IPS-20b (cell line): ENCODE measurements around the gene LAMA2.

Experiments used
- H3K27ac ChIP-seq: one replicate; pipeline ENCODE4 v1.5.1; 2013; ENCODE audit warnings: low read length
- H3K27me3 ChIP-seq: 2 replicates; pipeline ENCODE4 v1.6.1; 2013; ENCODE audit warnings: mild to moderate bottlenecking, low read length, inconsistent platforms; ENCODE audit not compliant: insufficient read depth
- H3K36me3 ChIP-seq: 2 replicates; pipeline ENCODE4 v1.6.1; 2013; ENCODE audit warnings: low read depth, mild to moderate bottlenecking, inconsistent platforms, low read length, moderate library complexity; ENCODE audit not compliant: insufficient read depth
- H3K4me1 ChIP-seq: 2 replicates; pipeline ENCODE4 v1.6.1; 2013; ENCODE audit warnings: mild to moderate bottlenecking, control low read depth, inconsistent platforms, low read length, moderate library complexity; ENCODE audit not compliant: insufficient read depth
- H3K4me3 ChIP-seq: 2 replicates; pipeline ENCODE4 v1.5.1; 2013; ENCODE audit warnings: mild to moderate bottlenecking, low read length, inconsistent platforms
- H3K9ac ChIP-seq: 2 replicates; pipeline ENCODE4 v1.6.1; 2013; ENCODE audit warnings: low read depth, mild to moderate bottlenecking, inconsistent platforms, low read length, moderate library complexity
- H3K9me3 ChIP-seq: 2 replicates; pipeline ENCODE4 v1.6.1; 2013; ENCODE audit warnings: mild to moderate bottlenecking, low read depth, low read length, inconsistent platforms; ENCODE audit not compliant: insufficient read depth

Gene LAMA2

DNA sequence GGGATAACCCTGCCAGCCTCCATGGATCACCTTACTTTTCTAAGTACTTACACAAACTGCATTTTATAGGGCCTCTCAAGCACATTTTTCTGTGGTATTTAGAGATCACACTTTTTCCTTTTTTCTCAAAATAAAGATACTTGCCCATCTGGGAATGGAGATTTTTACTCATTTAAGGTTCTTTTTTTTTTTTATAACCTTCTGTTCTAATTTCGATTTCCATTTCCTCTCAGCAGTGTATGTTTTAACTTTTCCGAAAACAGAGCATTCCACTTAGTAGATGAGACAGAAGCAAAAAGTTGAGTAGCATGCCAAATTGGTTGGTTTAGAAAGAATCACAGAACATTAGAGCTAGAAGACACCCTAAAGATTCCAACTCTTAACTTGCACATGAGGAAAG lies 612.7 kb downstream of the LAMA2 start:
- Histone ChIP-seq H3K4me3 (no peak overlapping the region), H3K36me3 (no peaks in the 10 kb centered on the region), H3K4me1 (peaks cover 7% of the 10 kb centered on the region; the same call in 1 of the 2 replicates), H3K9me3 (no peaks in the 10 kb centered on the region), H3K27ac (no peak overlapping the region), H3K9ac (no peak overlapping the region), H3K27me3 (no peaks in the 10 kb centered on the region)

DNA sequence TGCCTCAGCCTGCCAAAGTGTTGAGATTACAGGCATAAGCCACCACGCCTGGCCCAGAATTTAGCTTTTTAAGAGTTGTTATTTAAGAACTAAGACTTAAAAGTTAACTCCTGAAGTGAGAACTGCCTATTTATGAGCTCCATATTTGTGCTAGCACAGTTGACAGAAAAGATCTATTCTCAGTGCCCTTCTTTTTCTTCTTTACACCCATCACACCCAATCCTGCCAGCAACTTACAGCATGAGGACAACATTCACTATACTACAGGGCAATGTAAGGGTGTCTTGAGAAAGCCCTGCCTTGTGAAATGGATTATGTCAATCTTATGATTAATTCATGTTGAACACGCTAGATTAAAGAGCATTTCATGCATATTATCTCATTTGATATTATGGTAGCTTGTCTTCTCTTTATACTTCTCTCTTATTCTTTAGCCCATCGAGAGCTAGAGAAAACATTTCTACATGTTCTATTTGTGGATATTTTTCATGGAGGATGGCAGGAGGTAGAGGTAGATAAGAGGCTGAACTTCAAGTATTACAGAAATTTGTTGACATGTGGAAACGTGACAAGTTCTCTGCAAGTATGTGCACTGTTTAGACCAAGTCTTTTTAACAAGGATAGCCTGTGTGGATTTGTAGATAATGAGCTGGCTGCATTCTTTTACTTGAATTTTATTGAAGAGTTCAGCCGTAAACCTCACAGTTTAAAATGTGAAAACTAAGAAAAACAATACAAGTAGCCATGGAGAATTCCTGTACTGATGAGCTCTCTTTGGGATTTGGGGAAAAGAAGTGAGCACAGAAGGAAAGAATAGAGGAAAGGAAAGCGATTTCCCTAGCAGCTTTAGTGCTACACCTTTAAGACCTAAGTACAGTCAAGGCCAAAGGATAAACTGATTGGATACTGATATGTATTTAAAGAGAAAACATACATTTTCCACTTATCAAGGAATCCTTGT lies 614.8 kb downstream of the LAMA2 start:
- H3K27ac ChIP-seq: no peak overlapping the region
- no peaks in the 10 kb centered on the region for H3K9me3 ChIP-seq
- H3K4me1 ChIP-seq: peaks cover 19% of the 10 kb centered on the region
- H3K27me3 ChIP-seq: no peaks in the 10 kb centered on the region
- no peak overlapping the region for H3K9ac ChIP-seq
- H3K4me3 ChIP-seq: no peak overlapping the region
- H3K36me3 ChIP-seq: no peaks in the 10 kb centered on the region

DNA sequence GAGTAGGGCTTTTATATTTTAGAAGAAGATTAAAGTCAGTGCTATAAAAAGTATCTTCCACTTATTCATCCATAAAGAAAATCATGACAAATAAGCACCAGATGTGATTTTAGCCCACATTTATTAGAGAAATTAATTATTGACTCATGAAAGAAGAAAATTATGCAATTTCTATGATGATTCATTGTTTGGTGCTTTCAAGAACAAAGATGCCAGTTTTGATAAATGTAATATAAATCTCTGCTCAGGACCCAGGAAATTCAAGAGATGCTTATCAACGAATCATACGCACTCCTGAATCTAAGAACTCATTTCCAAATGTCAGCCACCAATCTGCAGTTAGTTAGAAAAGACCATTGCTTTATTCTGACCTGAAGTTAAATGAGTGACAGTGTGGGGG lies 615.6 kb downstream of the LAMA2 start:
- no peak overlapping the region for H3K4me3 ChIP-seq
- peaks cover 23% of the 10 kb centered on the region for H3K4me1 ChIP-seq
- H3K9me3 ChIP-seq: no peaks in the 10 kb centered on the region
- H3K27ac ChIP-seq: no peak overlapping the region
- no peak overlapping the region for H3K9ac ChIP-seq
- H3K36me3 ChIP-seq: no peaks in the 10 kb centered on the region
- H3K27me3 ChIP-seq: no peaks in the 10 kb centered on the region

DNA sequence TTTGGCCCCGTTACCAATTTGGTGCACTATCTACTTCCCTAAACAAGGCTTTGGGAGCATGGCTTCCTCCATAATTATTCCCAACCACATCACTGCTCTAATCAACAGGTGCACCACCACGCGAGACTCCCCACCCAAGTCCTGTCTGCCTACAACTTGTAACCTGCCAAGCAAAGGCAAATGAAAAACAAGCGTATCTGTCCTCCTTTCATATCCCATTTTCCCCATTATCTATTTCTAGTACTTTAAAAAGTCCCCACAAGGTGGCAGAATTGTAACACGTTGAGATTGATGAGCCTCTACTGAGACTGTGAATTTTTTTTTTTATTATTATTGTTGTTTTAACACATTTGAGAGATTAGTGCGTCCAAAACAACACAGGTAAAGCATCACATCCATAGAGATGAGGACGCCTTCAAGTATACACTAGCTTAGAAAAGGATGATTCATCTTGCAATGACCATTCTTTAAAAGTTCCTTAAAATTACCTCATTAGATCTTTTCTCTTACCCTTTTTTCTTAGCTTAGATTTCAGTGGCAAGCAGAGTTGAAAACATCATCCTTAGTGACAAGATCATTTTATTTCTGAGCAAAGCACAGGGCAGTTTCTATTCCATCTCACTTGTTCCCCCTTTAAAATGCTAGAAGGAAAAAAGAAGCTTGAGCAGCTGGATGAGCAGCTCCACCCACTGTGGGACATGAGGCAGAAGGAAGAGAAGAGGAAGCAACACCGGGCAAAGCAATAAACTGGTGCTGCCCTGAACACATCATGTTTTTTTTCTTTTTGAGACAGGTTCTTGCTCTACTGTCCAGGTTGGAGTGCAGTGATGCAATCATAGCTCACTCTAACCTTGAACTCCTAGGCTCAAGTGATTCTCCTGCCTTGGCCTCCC lies 616.3 kb downstream of the LAMA2 start:
- H3K27ac ChIP-seq: no peak overlapping the region
- peaks cover 23% of the 10 kb centered on the region for H3K4me1 ChIP-seq
- H3K27me3 ChIP-seq: no peaks in the 10 kb centered on the region
- H3K9me3 ChIP-seq: no peaks in the 10 kb centered on the region
- no peaks in the 10 kb centered on the region for H3K36me3 ChIP-seq
- H3K4me3 ChIP-seq: no peak overlapping the region
- H3K9ac ChIP-seq: no peak overlapping the region

DNA sequence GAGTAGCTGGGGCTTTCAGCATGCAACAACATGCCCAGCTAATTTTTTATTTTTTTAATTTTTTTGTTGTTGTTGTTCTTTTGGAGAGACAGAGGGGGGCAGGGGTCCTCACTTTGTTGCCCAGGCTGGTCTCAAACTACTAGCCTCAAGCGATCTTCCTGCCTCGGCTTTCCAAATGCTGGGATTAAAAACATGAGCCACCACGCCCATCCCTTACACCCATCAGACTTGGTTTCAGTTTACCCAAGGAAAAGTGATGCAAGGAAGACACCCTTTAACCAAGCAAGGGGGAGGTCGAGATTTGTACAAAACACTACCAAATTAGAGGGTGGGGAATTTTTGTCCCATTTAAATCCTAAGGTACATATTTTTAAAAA lies 616.9 kb downstream of the LAMA2 start:
- Histone ChIP-seq H3K4me3 (no peak overlapping the region), H3K36me3 (no peaks in the 10 kb centered on the region), H3K27me3 (no peaks in the 10 kb centered on the region), H3K4me1 (peaks cover 23% of the 10 kb centered on the region), H3K27ac (no peak overlapping the region), H3K9ac (no peak overlapping the region), H3K9me3 (no peaks in the 10 kb centered on the region)

DNA sequence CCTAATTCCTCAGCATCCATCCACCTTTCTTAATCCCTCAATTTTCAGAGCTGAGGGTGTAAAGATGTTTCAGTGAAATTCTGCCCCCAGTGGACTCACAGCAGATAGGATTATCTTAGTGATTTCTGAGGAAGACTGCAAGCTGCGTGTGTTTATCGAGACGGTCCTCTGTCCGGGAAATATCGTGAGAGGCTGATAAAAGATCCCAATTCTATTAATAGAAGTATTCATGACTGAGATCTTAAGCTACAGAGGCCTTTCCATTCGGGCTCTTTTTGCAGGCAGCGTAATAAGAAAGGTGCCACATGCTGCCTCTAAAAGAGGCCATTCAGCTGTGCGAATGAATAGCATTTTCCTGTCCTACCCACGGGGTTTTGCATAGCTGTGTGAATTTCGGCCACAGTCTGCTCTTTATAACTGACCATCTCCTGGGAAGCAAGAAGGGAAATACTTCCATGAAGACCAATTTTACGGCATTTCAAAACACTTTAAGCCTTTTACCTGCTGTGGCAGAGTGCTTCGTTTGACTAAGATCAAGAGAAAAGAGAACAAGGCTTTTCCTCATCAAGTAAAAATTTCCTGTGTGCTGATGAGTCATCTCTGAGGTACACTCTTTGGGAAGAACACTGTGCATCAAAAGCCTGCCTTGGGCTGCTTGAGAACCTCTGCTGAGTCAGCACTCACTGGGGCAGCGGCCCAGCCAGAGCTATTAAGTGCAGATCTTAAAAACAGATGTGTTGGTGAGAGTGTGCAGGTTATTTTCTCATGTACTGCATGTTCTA lies 618.2 kb downstream of the LAMA2 start:
- no peak overlapping the region for H3K27ac ChIP-seq
- H3K4me1 ChIP-seq: peaks cover 23% of the 10 kb centered on the region
- H3K4me3 ChIP-seq: no peak overlapping the region
- no peaks in the 10 kb centered on the region for H3K9me3 ChIP-seq
- no peaks in the 10 kb centered on the region for H3K36me3 ChIP-seq
- no peaks in the 10 kb centered on the region for H3K27me3 ChIP-seq
- H3K9ac ChIP-seq: no peak overlapping the region

DNA sequence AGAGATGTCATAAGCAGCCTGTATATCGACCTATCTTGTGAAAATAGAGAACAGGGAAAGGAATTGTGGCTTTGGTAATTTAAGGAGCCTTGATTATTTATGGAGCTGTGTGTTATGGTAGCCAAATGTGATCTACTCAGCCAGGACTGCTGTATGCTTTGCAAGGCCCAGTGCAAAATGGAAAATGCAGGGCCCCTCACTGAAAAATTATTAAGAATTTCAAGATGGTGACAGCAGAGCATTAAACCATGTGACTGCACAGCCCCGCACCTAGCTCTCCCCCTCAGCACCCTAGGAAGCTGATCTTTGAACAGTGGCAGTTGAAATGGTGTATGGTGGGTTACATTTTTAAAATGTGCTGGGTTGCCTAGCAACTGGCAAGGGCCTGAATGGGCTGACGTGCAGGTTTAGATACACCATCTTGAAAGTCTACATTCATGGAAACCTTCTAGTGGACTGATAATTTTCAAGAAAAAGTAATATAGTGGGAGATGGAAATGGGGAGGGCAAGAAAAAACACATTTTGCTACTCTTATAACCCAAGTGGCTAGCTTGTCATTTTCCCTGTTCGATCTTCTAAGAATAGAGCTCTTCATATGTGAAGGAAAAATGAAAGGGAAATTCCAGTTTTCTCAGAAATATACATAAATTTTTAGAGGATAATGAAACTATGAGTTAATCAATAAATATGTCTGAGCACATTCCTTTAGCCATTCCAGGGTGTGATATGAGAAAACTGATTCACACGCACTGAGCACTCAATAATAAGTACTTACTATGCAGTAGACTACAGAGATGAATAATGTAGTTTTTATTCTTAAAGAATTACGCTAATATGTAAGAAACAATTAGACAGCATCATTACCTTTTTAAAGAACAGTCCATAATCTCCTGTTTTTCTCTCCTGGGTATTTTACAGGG lies 619.1 kb downstream of the LAMA2 start:
- no peaks in the 10 kb centered on the region for H3K27me3 ChIP-seq
- H3K36me3 ChIP-seq: no peaks in the 10 kb centered on the region
- H3K4me3 ChIP-seq: no peak overlapping the region
- H3K4me1 ChIP-seq: peaks cover 23% of the 10 kb centered on the region
- no peak overlapping the region for H3K9ac ChIP-seq
- H3K9me3 ChIP-seq: no peaks in the 10 kb centered on the region
- no peak overlapping the region for H3K27ac ChIP-seq

DNA sequence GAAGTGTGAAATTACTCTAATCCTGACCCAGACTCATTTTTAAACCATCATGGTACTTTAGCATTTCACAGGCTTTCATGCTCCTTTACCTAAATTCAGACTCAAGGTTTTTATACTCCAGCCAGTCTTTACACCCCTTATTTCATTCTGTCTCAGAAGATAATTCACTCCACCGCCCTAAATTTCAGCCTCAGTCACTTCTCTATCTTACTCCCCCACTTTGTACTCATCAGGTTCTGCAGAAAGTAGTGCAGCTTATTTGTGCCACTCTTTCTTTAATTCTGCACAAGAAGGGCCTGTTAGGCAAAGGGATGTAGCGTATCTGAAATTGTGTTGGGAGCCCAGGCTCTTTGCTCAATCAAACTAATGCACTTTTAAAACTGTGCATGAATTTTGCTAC lies 621.5 kb downstream of the LAMA2 start:
- Histone ChIP-seq H3K27me3 (no peaks in the 10 kb centered on the region), H3K9ac (no peak overlapping the region), H3K36me3 (no peaks in the 10 kb centered on the region), H3K4me1 (peaks cover 20% of the 10 kb centered on the region), H3K27ac (no peak overlapping the region), H3K4me3 (no peak overlapping the region), H3K9me3 (no peaks in the 10 kb centered on the region)

DNA sequence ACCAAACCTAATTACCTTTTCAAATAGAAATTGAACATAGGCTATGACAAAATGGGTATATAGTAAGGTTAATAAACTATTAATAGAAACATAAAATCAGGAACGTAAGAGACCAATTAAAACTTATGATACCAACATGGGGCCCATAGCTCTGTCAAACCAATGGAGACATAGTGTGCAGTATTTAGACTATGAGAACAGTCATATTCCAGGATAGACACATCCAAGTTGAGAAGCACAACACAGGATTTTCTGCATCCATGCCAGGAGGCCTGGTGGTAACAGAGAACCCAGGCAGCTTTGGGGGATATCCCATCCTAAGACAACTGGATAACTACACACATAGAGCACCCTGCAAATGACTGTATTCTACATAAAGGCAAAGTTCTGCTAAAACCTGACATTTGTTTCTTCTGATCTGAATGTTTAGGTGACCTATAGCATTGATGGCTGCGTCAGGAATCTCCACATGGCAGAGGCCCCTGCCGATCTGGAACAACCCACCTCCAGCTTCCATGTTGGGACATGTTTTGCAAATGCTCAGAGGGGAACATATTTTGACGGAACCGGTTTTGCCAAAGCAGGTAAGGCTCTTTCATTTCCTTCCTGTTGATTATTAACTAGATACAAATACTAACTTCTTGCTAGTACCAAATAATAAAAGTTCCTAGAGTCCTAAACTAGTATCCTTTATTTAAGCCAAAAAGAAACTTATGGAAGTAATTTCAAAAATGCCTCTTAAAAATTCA lies 624.3 kb downstream of the LAMA2 start:
- Histone ChIP-seq H3K27ac (no peak overlapping the region), H3K9ac (no peak overlapping the region), H3K9me3 (no peaks in the 10 kb centered on the region), H3K4me3 (no peak overlapping the region), H3K4me1 (peaks cover 8% of the 10 kb centered on the region), H3K36me3 (no peaks in the 10 kb centered on the region), H3K27me3 (no peaks in the 10 kb centered on the region)

DNA sequence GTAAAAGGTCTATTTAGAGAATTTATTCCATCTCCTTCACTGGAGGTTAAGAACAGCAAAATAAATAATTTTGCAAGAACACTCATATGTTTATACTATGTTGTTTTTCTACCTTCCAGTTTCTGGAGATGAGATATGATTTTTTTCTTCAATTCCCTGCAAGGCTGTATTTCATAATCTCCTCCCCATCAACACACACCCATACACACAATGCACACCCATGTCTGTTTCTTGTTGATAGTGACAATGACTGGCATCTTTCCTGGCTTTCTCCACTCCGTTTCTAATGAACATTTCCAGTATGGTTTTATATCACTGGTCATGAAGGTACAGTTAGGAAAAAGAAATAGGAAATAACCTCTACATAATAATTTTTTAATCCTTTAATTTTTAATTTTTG lies 624.9 kb downstream of the LAMA2 start:
- Histone ChIP-seq H3K9me3 (no peaks in the 10 kb centered on the region), H3K36me3 (no peaks in the 10 kb centered on the region), H3K27ac (no peak overlapping the region), H3K4me3 (no peak overlapping the region), H3K27me3 (no peaks in the 10 kb centered on the region), H3K9ac (no peak overlapping the region), H3K4me1 (peaks cover 3% of the 10 kb centered on the region)
